ENCODE measurements around the gene SEMA3B. TPM values are rescaled to one million over a fixed set of nuclear protein-coding genes. Genes with fewer than 3 reads are reported as not detected.

SEMA3B gene
- total RNA-seq, 1 experiment from 2014 or later, result 6.4 TPM

DNA sequence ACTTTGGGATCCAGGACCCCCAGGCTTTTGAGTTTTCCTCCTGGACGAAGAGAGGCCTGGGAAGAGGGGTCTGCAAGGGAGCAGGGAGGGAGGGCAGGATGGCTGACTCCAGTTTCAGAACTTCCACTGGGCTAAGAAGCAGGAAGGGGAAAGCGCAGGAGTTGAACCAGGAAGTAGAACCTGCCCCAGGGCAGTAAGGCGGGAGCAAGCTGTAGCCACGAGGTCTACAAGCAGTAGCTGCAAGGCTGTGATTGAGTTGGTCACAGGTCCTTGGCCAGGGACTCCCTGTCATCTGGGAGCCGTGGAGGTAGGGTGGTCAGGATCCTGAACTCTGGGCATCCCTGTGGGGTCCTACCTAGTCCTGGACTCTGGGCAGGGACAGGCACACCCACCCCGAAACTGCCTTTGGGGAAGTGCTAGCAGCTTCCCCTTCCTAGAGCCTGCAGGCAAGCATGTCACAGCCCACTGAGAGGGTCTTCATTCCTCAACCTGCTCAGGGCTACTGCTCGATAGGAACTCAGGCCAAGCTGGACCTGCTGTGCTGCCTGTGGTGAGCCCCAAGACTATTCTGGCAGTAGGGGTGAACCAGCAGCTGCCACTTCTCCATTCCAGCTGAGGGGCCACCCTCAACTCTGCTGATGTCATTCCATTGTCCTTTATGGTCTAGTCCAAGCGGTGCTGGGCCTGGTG, 38.7 kb upstream of the SEMA3B start:
- no CpG with 5 or more reads among the region's 8 CpGs for WGBS (ENCODE audit: extremely low coverage, insufficient read length, low lambda C conversion rate)

More for the DNA sequence above, 38.7 kb upstream of the SEMA3B start:
- H2BK5ac ChIP-seq (ENCODE audit: insufficient read length, low read length), result no peak overlapping the region
- H3K4me1 Mint-ChIP-seq, result peaks cover 36 to 48% of the 10 kb centered on the region in 2 experiments
- H3K14ac ChIP-seq (ENCODE audit: insufficient read depth, low read length), result no peak overlapping the region
- H3K27ac ChIP-seq (ENCODE audit: insufficient read length, low read depth, low read length), result no peak overlapping the region
- no peak overlapping the region for H4K5ac ChIP-seq (ENCODE audit: insufficient read length, low read depth, low read length)
- no peak overlapping the region for H3T11ph ChIP-seq (ENCODE audit: low read length)
- H3K23ac ChIP-seq (ENCODE audit: insufficient read length, low read depth, low read length), result no peak overlapping the region
- H3K79me2 ChIP-seq (ENCODE audit: insufficient read depth, low read length), result no peaks in the 10 kb centered on the region
- no peaks in the 10 kb centered on the region for H3K79me1 ChIP-seq (ENCODE audit: insufficient read depth, low read depth, low read length, poor library complexity, severe bottlenecking)
- TF ChIP-seq, protein P1, sequence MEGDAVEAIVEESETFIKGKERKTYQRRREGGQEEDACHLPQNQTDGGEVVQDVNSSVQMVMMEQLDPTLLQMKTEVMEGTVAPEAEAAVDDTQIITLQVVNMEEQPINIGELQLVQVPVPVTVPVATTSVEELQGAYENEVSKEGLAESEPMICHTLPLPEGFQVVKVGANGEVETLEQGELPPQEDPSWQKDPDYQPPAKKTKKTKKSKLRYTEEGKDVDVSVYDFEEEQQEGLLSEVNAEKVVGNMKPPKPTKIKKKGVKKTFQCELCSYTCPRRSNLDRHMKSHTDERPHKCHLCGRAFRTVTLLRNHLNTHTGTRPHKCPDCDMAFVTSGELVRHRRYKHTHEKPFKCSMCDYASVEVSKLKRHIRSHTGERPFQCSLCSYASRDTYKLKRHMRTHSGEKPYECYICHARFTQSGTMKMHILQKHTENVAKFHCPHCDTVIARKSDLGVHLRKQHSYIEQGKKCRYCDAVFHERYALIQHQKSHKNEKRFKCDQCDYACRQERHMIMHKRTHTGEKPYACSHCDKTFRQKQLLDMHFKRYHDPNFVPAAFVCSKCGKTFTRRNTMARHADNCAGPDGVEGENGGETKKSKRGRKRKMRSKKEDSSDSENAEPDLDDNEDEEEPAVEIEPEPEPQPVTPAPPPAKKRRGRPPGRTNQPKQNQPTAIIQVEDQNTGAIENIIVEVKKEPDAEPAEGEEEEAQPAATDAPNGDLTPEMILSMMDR (conservative IDR thresholded peaks at IDR 0.05), result no peak
- H3K9me3 ChIP-seq (ENCODE audit: control insufficient read depth, low read depth, low read length), result no peaks in the 10 kb centered on the region
- H3K9me3 Mint-ChIP-seq, result peaks cover 0 to 2% of the 10 kb centered on the region in 2 experiments; a peak in 3 of 5 replicates
- no peaks in the 10 kb centered on the region for H3K4me1 ChIP-seq (ENCODE audit: insufficient read depth, low read length)
- H2BK12ac ChIP-seq (ENCODE audit: insufficient read length, low read depth, low read length), result no peak overlapping the region
- no peak overlapping the region for H2AK5ac ChIP-seq (ENCODE audit: insufficient read length, low read length)
- H3K27me3 Mint-ChIP-seq (ENCODE audit: low read depth), result peaks cover 22% of the 10 kb centered on the region
- H4K20me1 ChIP-seq (ENCODE audit: control insufficient read depth, insufficient read depth, insufficient read length), result no peaks in the 10 kb centered on the region
- H3K56ac ChIP-seq (ENCODE audit: insufficient read length, low read depth, low read length), result no peak overlapping the region
- H3K4me2 ChIP-seq (ENCODE audit: insufficient read depth, insufficient read length, low read length), result no peak overlapping the region
- no peak overlapping the region for H2BK20ac ChIP-seq (ENCODE audit: low read depth, low read length, poor library complexity, severe bottlenecking)
- no peak overlapping the region for H2AFZ ChIP-seq (ENCODE audit: low read length)
- no peak overlapping the region for H3K4me3 Mint-ChIP-seq
- H3K23me2 ChIP-seq (ENCODE audit: insufficient read length, low read depth, low read length, poor library complexity, severe bottlenecking), result peaks cover 12% of the 10 kb centered on the region
- H3K18ac ChIP-seq (ENCODE audit: insufficient read length, low read depth, low read length), result no peak overlapping the region
- H2BK120ac ChIP-seq (ENCODE audit: low read depth, low read length, poor library complexity, severe bottlenecking), result no peak overlapping the region
- H3K4ac ChIP-seq (ENCODE audit: low read depth, low read length), result no peak overlapping the region
- no peak overlapping the region for H3K27ac Mint-ChIP-seq
- H2BK15ac ChIP-seq (ENCODE audit: low read depth, low read length), result no peak overlapping the region
- H4K91ac ChIP-seq (ENCODE audit: insufficient read length, low read depth, low read length), result no peak overlapping the region
- no peak overlapping the region for H4K8ac ChIP-seq (replicated peaks; ENCODE audit: insufficient read length, low read depth, low read length)
- H3K27me3 ChIP-seq (ENCODE audit: insufficient read depth, low read length), result no peaks in the 10 kb centered on the region
- no peak for DNase-seq
- no peaks in the 10 kb centered on the region; a peak in 1 of 7 replicates for H3K36me3 Mint-ChIP-seq (ENCODE audit: insufficient read depth in 1 of 3, low read depth in 3 of 3)
- no peak overlapping the region for H3K9ac ChIP-seq (ENCODE audit: extremely low read depth, insufficient read length, low read length)
